H1 (cell line): ENCODE data around the gene RAB30. TPM values are rescaled to one million over a fixed set of nuclear protein-coding genes. Genes with fewer than 3 reads are reported as not detected.

Source experiments
- CTCF ChIA-PET: fragments of 300-600 bp; sonication (Branson Sonifier 250); formaldehyde crosslinking; loops from one replicate; lab custom pipeline; 2021; ENCODE audit not compliant: partially characterized antibody; lab: Charles Lee
- POLR2A ChIA-PET: fragments of 300-600 bp; sonication (Branson Sonifier 250); formaldehyde crosslinking; loops from one replicate; lab custom pipeline; 2021; ENCODE audit warnings: inconsistent platforms; ENCODE audit not compliant: partially characterized antibody; lab: Charles Lee
- DNase-seq, 2 experiments: peaks; one replicate each; pipeline versions ENCODE4 v3.0.0 to v3.0.0-alpha.2; 2010 to 2022; ENCODE audit warnings: low spot score in 2 of 2, low read depth in 1 of 2, mixed read lengths in 1 of 2
- FAIRE-seq: peaks from 2 replicates; lab custom pipeline; 2011; peaks lifted over from hg19 to GRCh38; lab: Jason Lieb, UNC
- H2AFZ ChIP-seq: 2 replicates; pipeline ENCODE4 v1.8.1; 2012; ENCODE audit warnings: low read length, inconsistent platforms
- H2AK5ac ChIP-seq: 2 replicates; pipeline ENCODE4 v1.6.1; 2013; ENCODE audit warnings: low read depth, low read length
- H2BK120ac ChIP-seq: replicated peaks from 2 replicates; pipeline ENCODE3; 2013; ENCODE audit warnings: low read depth, low read length, inconsistent platforms
- H2BK12ac ChIP-seq: 2 replicates; pipeline ENCODE4 v1.6.1; 2013; ENCODE audit warnings: low read depth, low read length
- H2BK15ac ChIP-seq: 2 replicates; pipeline ENCODE4 v1.6.1; 2013; ENCODE audit warnings: low read length
- H2BK20ac ChIP-seq: 2 replicates; pipeline ENCODE4 v1.6.1; 2013; ENCODE audit warnings: low read length
- H2BK5ac ChIP-seq: 2 replicates; pipeline ENCODE4 v1.6.1; 2013; ENCODE audit warnings: low read depth, low read length
- H3K14ac ChIP-seq: 2 replicates; pipeline ENCODE4 v1.6.1; 2013; ENCODE audit warnings: inconsistent platforms; ENCODE audit not compliant: insufficient read length
- H3K18ac ChIP-seq: 2 replicates; pipeline ENCODE4 v1.6.1; 2013; ENCODE audit warnings: low read length; ENCODE audit errors: extremely low read depth
- H3K23ac ChIP-seq: 2 replicates; pipeline ENCODE4 v1.6.1; 2013; ENCODE audit warnings: inconsistent platforms; ENCODE audit not compliant: insufficient read length
- H3K23me2 ChIP-seq: 2 replicates; pipeline ENCODE4 v1.6.1; 2013; ENCODE audit warnings: low read depth, low read length
- H3K27ac ChIP-seq: 2 replicates; pipeline ENCODE4 v1.6.1; 2011; ENCODE audit warnings: low read depth, low read length, inconsistent platforms
- H3K27me3 ChIP-seq, 4 experiments: replicated peaks in 1 of 4; 1 replicate in 1 of 4; 2 replicates in 3 of 4; pipeline versions ENCODE4 v1.6.1 to v1.8.1; 2011 to 2013; ENCODE audit warnings: low read length in 3 of 4, mild to moderate bottlenecking in 3 of 4, inconsistent platforms in 2 of 4, mixed read lengths in 2 of 4, moderate library complexity in 1 of 4; ENCODE audit not compliant: control insufficient read depth in 3 of 4, insufficient read depth in 3 of 4; ENCODE audit errors: extremely low read depth in 1 of 4
- H3K36me3 ChIP-seq, 4 experiments: 2 replicates each; pipeline versions ENCODE4 v1.6.1 to v1.8.1; 2011 to 2013; ENCODE audit warnings: mild to moderate bottlenecking in 4 of 4, low read length in 3 of 4, moderate library complexity in 2 of 4, control low read depth in 1 of 4, inconsistent platforms in 1 of 4; ENCODE audit not compliant: insufficient read depth in 4 of 4, control insufficient read depth in 2 of 4
- H3K4ac ChIP-seq: replicated peaks from 2 replicates; pipeline ENCODE3; 2013; ENCODE audit warnings: low read length, low read depth, mixed read lengths, inconsistent platforms; ENCODE audit not compliant: insufficient read length
- H3K4me1 ChIP-seq, 4 experiments: replicated peaks in 1 of 4; 1 replicate in 1 of 4; 2 replicates in 3 of 4; pipeline versions ENCODE4 v1.6.1 to v1.8.1; 2011 to 2013; ENCODE audit warnings: low read length in 3 of 4, inconsistent platforms in 2 of 4, mixed read lengths in 1 of 4; ENCODE audit not compliant: insufficient read depth in 4 of 4, control insufficient read depth in 3 of 4
- H3K4me2 ChIP-seq, 2 experiments: 2 replicates each; pipeline versions ENCODE4 v1.6.1 to v1.8.1; 2011 to 2013; ENCODE audit warnings: low read depth in 2 of 2, low read length in 2 of 2, control low read depth in 1 of 2, inconsistent platforms in 1 of 2, mild to moderate bottlenecking in 1 of 2; ENCODE audit not compliant: insufficient read depth in 1 of 2
- H3K4me3 ChIP-seq, 4 experiments: fragments of 200-600, 300-600 bp in 1 of 4; sonication (generic), shearing (Covaris generic), sonication (Bioruptor Twin) in 1 of 4; 2 replicates each; pipeline versions ENCODE4 v1.5.1 to v1.8.1; 2011 to 2016; ENCODE audit warnings: low read length in 4 of 4, low read depth in 3 of 4, control low read depth in 2 of 4, inconsistent platforms in 2 of 4, mild to moderate bottlenecking in 2 of 4, mixed read lengths in 1 of 4, moderate library complexity in 1 of 4; ENCODE audit not compliant: insufficient read depth in 2 of 4; ENCODE audit errors: extremely low read depth in 1 of 4
- H3K56ac ChIP-seq: replicated peaks from 2 replicates; pipeline ENCODE3; 2013; ENCODE audit warnings: low read depth, mild to moderate bottlenecking, mixed read lengths, low read length, inconsistent platforms; ENCODE audit not compliant: insufficient read length
- H3K79me1 ChIP-seq: 2 replicates; pipeline ENCODE4 v1.6.1; 2013; ENCODE audit warnings: low read depth, low read length, control low read depth
- H3K79me2 ChIP-seq, 2 experiments: 2 replicates each; pipeline versions ENCODE4 v1.6.1 to v1.8.1; 2012 to 2013; ENCODE audit warnings: low read length in 2 of 2, mild to moderate bottlenecking in 2 of 2, inconsistent platforms in 1 of 2; ENCODE audit not compliant: insufficient read depth in 2 of 2, control insufficient read depth in 1 of 2
- H3K9ac ChIP-seq, 4 experiments: replicated peaks in 1 of 4; 1 replicate in 1 of 4; 2 replicates in 3 of 4; pipeline versions ENCODE4 v1.6.1 to v1.8.1; 2011 to 2013; ENCODE audit warnings: low read depth in 3 of 4, low read length in 3 of 4, control low read depth in 2 of 4, mild to moderate bottlenecking in 2 of 4, moderate library complexity in 2 of 4, inconsistent platforms in 1 of 4; ENCODE audit errors: extremely low read depth in 1 of 4
- H3K9me3 ChIP-seq, 2 experiments: 2 replicates each; pipeline versions ENCODE4 v1.6.1 to v1.8.1; 2012 to 2013; ENCODE audit warnings: mild to moderate bottlenecking in 2 of 2, moderate library complexity in 2 of 2, control low read depth in 1 of 2, inconsistent platforms in 1 of 2, low read depth in 1 of 2, low read length in 1 of 2, mixed read lengths in 1 of 2; ENCODE audit not compliant: insufficient read depth in 2 of 2
- H4K20me1 ChIP-seq, 2 experiments: replicated peaks in 1 of 2; 2 replicates each; pipeline versions ENCODE3 to v1.8.1; 2011 to 2013; ENCODE audit warnings: inconsistent platforms in 2 of 2, low read length in 2 of 2, mild to moderate bottlenecking in 1 of 2; ENCODE audit not compliant: insufficient read depth in 2 of 2, control insufficient read depth in 1 of 2
- H4K5ac ChIP-seq: 2 replicates; pipeline ENCODE4 v1.6.1; 2013; ENCODE audit warnings: low read length, low read depth, mixed read lengths, inconsistent platforms; ENCODE audit not compliant: insufficient read length
- H4K8ac ChIP-seq: 2 replicates; pipeline ENCODE4 v1.8.0; 2013; ENCODE audit warnings: mild to moderate bottlenecking, moderate library complexity, low read length, inconsistent platforms; ENCODE audit not compliant: insufficient read depth; ENCODE audit errors: extremely low read depth
- H4K91ac ChIP-seq: replicated peaks from 2 replicates; pipeline ENCODE3; 2013; ENCODE audit warnings: low read length, mixed read lengths, inconsistent platforms; ENCODE audit not compliant: insufficient read length
- CHD1 ChIP-seq: IDR thresholded peaks from 2 replicates; pipeline ENCODE4 v1.6.1; 2012; ENCODE audit warnings: low read depth, low read length, improper control_type of control experiment
- EGR1 ChIP-seq: IDR thresholded peaks from 2 replicates; pipeline ENCODE4 v1.6.1; 2011; ENCODE audit warnings: low read depth, low read length, borderline replicate concordance
- GABPA ChIP-seq: IDR thresholded peaks from 2 replicates; pipeline ENCODE4 v1.6.1; 2011; ENCODE audit warnings: mild to moderate bottlenecking, low read length, moderate library complexity, borderline replicate concordance; ENCODE audit not compliant: insufficient read depth
- GTF2F1 ChIP-seq: IDR thresholded peaks from 2 replicates; pipeline ENCODE4 v1.6.1; 2012; ENCODE audit warnings: low read depth, low read length, improper control_type of control experiment, borderline replicate concordance
- KDM4A ChIP-seq: IDR thresholded peaks from one replicate; pipeline ENCODE4 v1.7.1; 2012; ENCODE audit warnings: low read depth, mild to moderate bottlenecking, moderate library complexity, low read length, inconsistent platforms; ENCODE audit not compliant: severe bottlenecking
- SP1 ChIP-seq: IDR thresholded peaks from 2 replicates; pipeline ENCODE4 v1.6.1; 2011; ENCODE audit warnings: low read depth, low read length
- TAF7 ChIP-seq: optimal IDR thresholded peaks from 2 replicates; pipeline ENCODE3; 2011; ENCODE audit warnings: low read depth, mild to moderate bottlenecking, inconsistent platforms, low read length, moderate library complexity, borderline replicate concordance
- WGBS, 2 experiments: shearing (Covaris generic) in 1 of 2; methylation state at CpG; one replicate each; pipeline versions ENCODE4 v1.1.6 to v1.1.7; 2013 to 2015; ENCODE audit warnings: low lambda C conversion rate in 2 of 2, mixed read lengths in 2 of 2, inconsistent platforms in 1 of 2, low coverage in 1 of 2, missing lambda C conversion rate in 1 of 2; ENCODE audit not compliant: insufficient replicate concordance in 2 of 2, insufficient coverage in 1 of 2, insufficient read length in 1 of 2; ENCODE audit errors: extremely low coverage in 1 of 2, missing lambda C conversion rate in 1 of 2; 5-methylcytosine and 5-hydroxymethylcytosine counted together
- polyA plus RNA-seq, 7 experiments: library from polyadenylated mRNA; depleted of rRNA in 3 of 7; stranded (reverse) in 5 of 7; unstranded in 2 of 7; fragments of >200 nt in 5 of 7; fragments of 200-250 nt in 2 of 7; gene quantifications; 1 replicate in 5 of 7; 2 replicates in 1 of 7; 4 replicates in 1 of 7; pipeline versions ENCODE4 v1.2.1 to v1.2.3, GENCODE V29; 2011 to 2013; ENCODE audit warnings: missing spikeins in 2 of 7, mixed read lengths in 2 of 7
- total RNA-seq: library from RNA; stranded (reverse); fragmentation: NEBNext Ultra II Directional; extraction: Animal tissue kit (Norgen Biotek cat#: 25700); gene quantifications from 2 replicates; pipeline ENCODE4 v1.2.1, GENCODE V29; 2021
- TF ChIP-seq, protein P1 (sequence below): IDR thresholded peaks from 2 replicates; pipeline ENCODE4 v1.6.1; 2011; ENCODE audit warnings: low read length, improper control_type of control experiment
- TF ChIP-seq, protein P2 (sequence below): IDR thresholded peaks from 2 replicates; pipeline ENCODE4 v1.6.1; 2011; ENCODE audit warnings: low read depth, mild to moderate bottlenecking, low read length; ENCODE audit not compliant: insufficient read depth
- TF ChIP-seq, protein P3 (sequence below): IDR thresholded peaks from 2 replicates; pipeline ENCODE4 v1.6.1; 2012; ENCODE audit warnings: low read length, inconsistent platforms

Gene RAB30
- total and polyA plus RNA-seq, 2 of the 8 experiments (the other 6 are each of a cell fraction or from before 2014, with no cell fraction given), result 1.6 to 11.7 TPM

DNA sequence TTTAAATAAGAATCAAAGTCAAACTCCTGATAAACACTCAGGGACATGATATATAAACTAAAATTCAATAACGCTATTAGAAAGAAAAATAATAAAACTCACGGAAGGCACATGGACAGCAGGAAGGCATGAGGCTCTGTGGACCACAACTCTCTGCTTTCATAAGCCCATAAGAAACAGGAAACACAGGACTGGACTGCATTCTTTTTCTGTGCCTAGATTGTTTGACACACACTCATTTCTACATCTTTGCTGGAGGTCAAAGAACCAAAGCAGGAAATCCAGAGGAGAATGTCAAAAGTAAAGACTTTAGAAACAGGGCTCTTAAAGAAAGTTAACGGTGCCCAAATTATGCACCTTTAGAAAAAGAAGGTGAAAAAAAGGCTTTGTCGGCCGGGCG is 71.3 kb downstream of the RAB30 start:
- H3K79me2 ChIP-seq, result no peaks in the 10 kb centered on the region; a peak in 1 of 4 replicates
- H3K9ac ChIP-seq, result no peak overlapping the region
- no peak overlapping the region for H4K8ac ChIP-seq
- H2AK5ac ChIP-seq, result no peak overlapping the region
- H3K27me3 ChIP-seq, result no peaks in the 10 kb centered on the region
- H3K4me1 ChIP-seq, result no peaks in the 10 kb centered on the region
- no peak overlapping the region for H3K56ac ChIP-seq
- no peaks in the 10 kb centered on the region for H3K36me3 ChIP-seq
- H4K5ac ChIP-seq, result no peak overlapping the region
- no peak overlapping the region for H3K4ac ChIP-seq
- no peak overlapping the region for H2BK15ac ChIP-seq
- H4K91ac ChIP-seq, result no peak overlapping the region
- H3K23ac ChIP-seq, result no peak overlapping the region
- no peak for DNase-seq
- H3K4me2 ChIP-seq, result no peak overlapping the region
- no peak overlapping the region for H2AFZ ChIP-seq
- POLR2A ChIA-PET, result no interaction called here
- no peaks in the 10 kb centered on the region for H3K9me3 ChIP-seq
- H2BK5ac ChIP-seq, result no peak overlapping the region
- no peak overlapping the region for H3K18ac ChIP-seq
- 95% methylated on average over 6 of the region's 6 CpGs; no CpG with 5 or more reads in 1 of the 2 experiments for WGBS, 2 experiments
- CTCF ChIA-PET, result interaction anchor here (1.1 to 1.5 kb wide), 3 partner anchors 14 to 102 kb away, joined by 3 to 4 read pairs (median 3); no protein-coding TSS in a partner anchor
- H3K23me2 ChIP-seq, result no peaks in the 10 kb centered on the region
- no peak overlapping the region for H3K14ac ChIP-seq
- FAIRE-seq, result no peak
- H3K79me1 ChIP-seq, result no peaks in the 10 kb centered on the region
- H3K27ac ChIP-seq, result no peak overlapping the region
- H3K4me3 ChIP-seq, result no peak overlapping the region
- H2BK20ac ChIP-seq, result no peak overlapping the region
- H4K20me1 ChIP-seq, result no peaks in the 10 kb centered on the region
- H2BK120ac ChIP-seq, result no peak overlapping the region
- no peak overlapping the region for H2BK12ac ChIP-seq
- TF ChIP-seq, protein P1, sequence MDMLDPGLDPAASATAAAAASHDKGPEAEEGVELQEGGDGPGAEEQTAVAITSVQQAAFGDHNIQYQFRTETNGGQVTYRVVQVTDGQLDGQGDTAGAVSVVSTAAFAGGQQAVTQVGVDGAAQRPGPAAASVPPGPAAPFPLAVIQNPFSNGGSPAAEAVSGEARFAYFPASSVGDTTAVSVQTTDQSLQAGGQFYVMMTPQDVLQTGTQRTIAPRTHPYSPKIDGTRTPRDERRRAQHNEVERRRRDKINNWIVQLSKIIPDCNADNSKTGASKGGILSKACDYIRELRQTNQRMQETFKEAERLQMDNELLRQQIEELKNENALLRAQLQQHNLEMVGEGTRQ, result no peak
- TF ChIP-seq GABPA (no peak), KDM4A (no peak), EGR1 (no peak), CHD1 (no peak), SP1 (no peak), GTF2F1 (no peak), TAF7 (no peak)
- TF ChIP-seq, protein P2, sequence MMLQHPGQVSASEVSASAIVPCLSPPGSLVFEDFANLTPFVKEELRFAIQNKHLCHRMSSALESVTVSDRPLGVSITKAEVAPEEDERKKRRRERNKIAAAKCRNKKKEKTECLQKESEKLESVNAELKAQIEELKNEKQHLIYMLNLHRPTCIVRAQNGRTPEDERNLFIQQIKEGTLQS, result no peak
- TF ChIP-seq, protein P3, sequence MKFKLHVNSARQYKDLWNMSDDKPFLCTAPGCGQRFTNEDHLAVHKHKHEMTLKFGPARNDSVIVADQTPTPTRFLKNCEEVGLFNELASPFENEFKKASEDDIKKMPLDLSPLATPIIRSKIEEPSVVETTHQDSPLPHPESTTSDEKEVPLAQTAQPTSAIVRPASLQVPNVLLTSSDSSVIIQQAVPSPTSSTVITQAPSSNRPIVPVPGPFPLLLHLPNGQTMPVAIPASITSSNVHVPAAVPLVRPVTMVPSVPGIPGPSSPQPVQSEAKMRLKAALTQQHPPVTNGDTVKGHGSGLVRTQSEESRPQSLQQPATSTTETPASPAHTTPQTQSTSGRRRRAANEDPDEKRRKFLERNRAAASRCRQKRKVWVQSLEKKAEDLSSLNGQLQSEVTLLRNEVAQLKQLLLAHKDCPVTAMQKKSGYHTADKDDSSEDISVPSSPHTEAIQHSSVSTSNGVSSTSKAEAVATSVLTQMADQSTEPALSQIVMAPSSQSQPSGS, result no peak
